GM21529 (cell line): ENCODE data around the gene CDIP1.

Source experiments
- ATAC-seq: cut with Tn5 transposase; IDR thresholded peaks from one replicate; pipeline ENCODE4 v1.9.1; 2021; ENCODE audit not compliant: unreplicated experiment

The CDIP1 gene

GRCh38 chr16:4460936-4461249 lies 77.7 kb downstream of the CDIP1 start:
- no peak for ATAC-seq
